ENCODE measurements around the gene DUT. TPM values are rescaled to one million over a fixed set of nuclear protein-coding genes. Genes with fewer than 3 reads are reported as not detected.

The DUT gene
- total and polyA plus RNA-seq, 10 donors: 72.6 to 145 (median 85.9) TPM

DNA sequence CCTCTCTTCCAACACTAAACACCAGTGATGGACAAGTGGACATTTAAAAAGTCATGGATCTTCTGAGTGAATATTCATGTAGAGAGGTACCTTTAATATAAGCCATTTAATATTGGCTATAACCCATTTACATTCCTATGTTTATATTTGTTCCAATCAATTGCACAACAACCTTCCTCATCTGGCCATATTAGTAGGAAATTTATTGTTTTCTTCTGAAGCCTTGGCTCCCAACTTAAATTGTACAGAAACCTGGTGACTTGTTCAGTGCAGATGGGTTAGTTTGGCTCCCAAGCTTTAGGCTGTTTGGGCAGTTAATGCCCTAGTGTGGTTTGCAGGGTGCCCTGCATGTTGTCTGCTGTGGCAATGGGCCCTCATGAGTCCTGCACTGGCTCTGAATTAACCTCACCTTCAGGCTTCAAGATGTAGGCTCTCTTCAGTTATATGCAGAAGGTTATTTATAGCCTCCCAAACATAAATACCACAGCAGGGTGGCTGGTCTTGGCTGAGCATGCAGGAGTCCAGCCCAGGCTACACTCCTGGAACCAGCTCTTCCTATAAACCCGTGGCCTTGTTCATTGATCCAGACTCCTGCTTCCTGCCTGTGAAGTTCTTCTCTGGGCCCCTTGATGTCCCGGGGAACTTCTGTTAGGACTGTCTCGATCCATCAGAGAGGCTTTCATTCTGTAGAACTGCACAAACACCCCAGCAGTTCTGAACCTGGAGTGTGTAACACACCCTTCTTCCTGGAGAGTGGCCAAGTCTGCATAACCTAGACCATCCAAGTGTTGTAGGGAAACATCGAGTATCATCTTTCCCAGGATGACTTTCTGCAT, 57.0 kb downstream of the DUT start:
- intact Hi-C loops (cut with DNase I; ENCODE audit: low total_unique reads): no loop called here
- TF ChIP-seq POLR2A (IDR thresholded peaks at IDR 0.05): no peak
- TF ChIP-seq POLR2AphosphoS5 (IDR thresholded peaks at IDR 0.05): no peak
- TF ChIP-seq, protein P1, sequence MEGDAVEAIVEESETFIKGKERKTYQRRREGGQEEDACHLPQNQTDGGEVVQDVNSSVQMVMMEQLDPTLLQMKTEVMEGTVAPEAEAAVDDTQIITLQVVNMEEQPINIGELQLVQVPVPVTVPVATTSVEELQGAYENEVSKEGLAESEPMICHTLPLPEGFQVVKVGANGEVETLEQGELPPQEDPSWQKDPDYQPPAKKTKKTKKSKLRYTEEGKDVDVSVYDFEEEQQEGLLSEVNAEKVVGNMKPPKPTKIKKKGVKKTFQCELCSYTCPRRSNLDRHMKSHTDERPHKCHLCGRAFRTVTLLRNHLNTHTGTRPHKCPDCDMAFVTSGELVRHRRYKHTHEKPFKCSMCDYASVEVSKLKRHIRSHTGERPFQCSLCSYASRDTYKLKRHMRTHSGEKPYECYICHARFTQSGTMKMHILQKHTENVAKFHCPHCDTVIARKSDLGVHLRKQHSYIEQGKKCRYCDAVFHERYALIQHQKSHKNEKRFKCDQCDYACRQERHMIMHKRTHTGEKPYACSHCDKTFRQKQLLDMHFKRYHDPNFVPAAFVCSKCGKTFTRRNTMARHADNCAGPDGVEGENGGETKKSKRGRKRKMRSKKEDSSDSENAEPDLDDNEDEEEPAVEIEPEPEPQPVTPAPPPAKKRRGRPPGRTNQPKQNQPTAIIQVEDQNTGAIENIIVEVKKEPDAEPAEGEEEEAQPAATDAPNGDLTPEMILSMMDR (IDR thresholded peaks at IDR 0.05 in 8 of 11, conservative IDR thresholded peaks at IDR 0.05 in 3 of 11): no peak
- H3K4me1 ChIP-seq: no peaks in the 10 kb centered on the region

DNA sequence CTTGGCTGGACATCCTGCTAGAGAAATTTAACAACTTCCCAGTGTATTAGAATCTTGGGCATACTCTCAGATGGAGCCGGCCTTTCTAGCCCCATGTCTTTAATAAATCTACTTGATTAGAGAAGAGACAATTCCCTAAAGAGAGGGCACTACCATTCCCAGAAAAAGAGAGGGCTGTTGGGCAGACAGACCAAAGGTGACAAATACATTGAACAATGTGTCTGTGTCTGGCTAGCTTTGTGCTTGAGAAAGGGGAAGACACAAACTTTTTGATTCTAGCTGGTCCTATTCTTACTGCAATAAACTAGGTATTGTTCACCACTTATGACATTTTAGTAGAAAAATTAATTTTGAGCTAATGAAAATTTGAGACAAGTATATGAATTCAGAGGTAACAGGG, 57.7 kb downstream of the DUT start:
- WGBS, 5 donors: 89 to 100% (median 95%) methylated on average over 1 of the region's 1 CpG
- no peaks in the 10 kb centered on the region for H3K36me3 ChIP-seq
- no peak overlapping the region for H3K27ac ChIP-seq
- H3K9me3 ChIP-seq: no peaks in the 10 kb centered on the region
- DNase-seq: no peak
- no peak overlapping the region for H3K4me3 ChIP-seq
- TF ChIP-seq, protein P1 (IDR thresholded peaks at IDR 0.05 in 8 of 11, conservative IDR thresholded peaks at IDR 0.05 in 3 of 11): no peak
- TF ChIP-seq POLR2AphosphoS5 (IDR thresholded peaks at IDR 0.05) (no peak), POLR2A (IDR thresholded peaks at IDR 0.05) (no peak)
- no peaks in the 10 kb centered on the region for H3K4me1 ChIP-seq
- no peaks in the 10 kb centered on the region for H3K27me3 ChIP-seq (replicated peaks in 1 of 7)
- intact Hi-C loops (cut with DNase I; ENCODE audit: low total_unique reads): no loop called here

More for the DNA sequence above, 57.0 kb downstream of the DUT start:
- no peaks in the 10 kb centered on the region for H3K9me3 ChIP-seq
- no peak for DNase-seq
- WGBS, 5 donors: 75 to 91% (median 80%) methylated on average over 4 of the region's 4 CpGs
- no peak overlapping the region for H3K4me3 ChIP-seq
- no peaks in the 10 kb centered on the region for H3K27me3 ChIP-seq (replicated peaks in 1 of 7)
- no peaks in the 10 kb centered on the region for H3K36me3 ChIP-seq
- no peak overlapping the region for H3K27ac ChIP-seq

DNA sequence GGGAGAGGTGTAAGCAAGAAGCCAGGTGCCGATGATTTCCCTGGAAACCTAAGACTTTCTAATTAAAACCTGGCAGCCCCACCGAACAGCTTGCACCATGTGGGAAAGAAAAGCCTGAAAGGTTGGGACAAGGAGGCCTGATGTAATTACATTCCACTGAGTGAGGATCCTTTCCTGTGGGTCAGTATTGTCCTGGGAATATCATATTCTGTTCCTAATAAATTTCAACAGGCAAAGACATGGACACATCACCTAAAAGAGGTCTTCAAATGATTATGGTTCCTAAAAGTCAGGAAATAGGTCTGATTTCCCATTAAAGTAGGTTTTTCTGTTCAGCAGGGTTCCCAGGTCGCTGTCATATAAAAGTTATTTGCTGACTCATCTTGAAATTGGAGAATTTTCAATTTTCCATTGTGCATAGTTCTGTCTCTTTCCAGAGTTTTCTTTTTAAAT, 58.5 kb downstream of the DUT start:
- no peak overlapping the region for H3K27ac ChIP-seq
- H3K9me3 ChIP-seq: no peaks in the 10 kb centered on the region
- H3K36me3 ChIP-seq: no peaks in the 10 kb centered on the region
- H3K4me3 ChIP-seq: no peak overlapping the region
- no peak for TF ChIP-seq POLR2A (IDR thresholded peaks at IDR 0.05)
- TF ChIP-seq, protein P1 (IDR thresholded peaks at IDR 0.05 in 8 of 11, conservative IDR thresholded peaks at IDR 0.05 in 3 of 11): no peak
- no peak for TF ChIP-seq POLR2AphosphoS5 (IDR thresholded peaks at IDR 0.05)
- 71 to 89% (median 85%) methylated on average over 3 of the region's 3 CpGs for WGBS, 5 donors
- H3K27me3 ChIP-seq (replicated peaks in 1 of 7): no peaks in the 10 kb centered on the region
- intact Hi-C loops (cut with DNase I; ENCODE audit: low total_unique reads): no loop called here
- H3K4me1 ChIP-seq: no peaks in the 10 kb centered on the region
- no peak for DNase-seq

DNA sequence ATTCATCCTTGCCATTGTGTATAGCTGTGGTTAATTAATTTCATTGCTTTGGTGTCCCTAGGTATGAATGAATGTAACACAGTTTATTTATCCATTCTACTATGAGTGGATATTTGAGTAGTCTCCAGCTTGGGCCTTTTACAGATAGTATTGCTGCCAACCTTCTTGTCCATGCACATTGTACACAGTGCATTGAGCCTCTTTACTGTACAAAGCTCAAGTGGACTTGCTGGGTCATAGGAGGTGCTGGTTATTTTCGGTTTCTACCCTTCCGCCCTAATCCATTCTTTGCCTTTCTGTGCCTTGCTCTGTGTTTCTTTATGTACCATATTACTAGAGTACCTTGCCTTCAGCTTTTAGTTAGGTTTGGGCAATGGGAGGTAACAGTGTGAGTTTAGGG, 60.7 kb downstream of the DUT start:
- no peak for DNase-seq
- 92 to 100% (median 94%) methylated on average over 2 of the region's 2 CpGs for WGBS, 5 donors
- Histone ChIP-seq H3K4me1 (no peaks in the 10 kb centered on the region), H3K27ac (no peak overlapping the region), H3K36me3 (no peaks in the 10 kb centered on the region), H3K9me3 (no peaks in the 10 kb centered on the region), H3K27me3 (replicated peaks in 1 of 7) (no peaks in the 10 kb centered on the region), H3K4me3 (no peak overlapping the region)
- intact Hi-C loops (cut with DNase I; ENCODE audit: low total_unique reads): no loop called here
- TF ChIP-seq POLR2AphosphoS5 (IDR thresholded peaks at IDR 0.05) (no peak), POLR2A (IDR thresholded peaks at IDR 0.05) (no peak)
- TF ChIP-seq, protein P1 (IDR thresholded peaks at IDR 0.05 in 8 of 11, conservative IDR thresholded peaks at IDR 0.05 in 3 of 11): no peak

Measured in spleen (tissue), 11 donors.